IPS DF 6.9 (cell line): ENCODE data around the gene ABCA4.

Experiments used
- DNase-seq: peaks from one replicate; pipeline ENCODE4 v3.0.0-alpha.2; 2013; ENCODE audit warnings: low read depth, low spot score
- H3K27ac ChIP-seq: one replicate; pipeline ENCODE4 v1.5.1; 2013; ENCODE audit warnings: low read length, control low read depth
- H3K27me3 ChIP-seq: 2 replicates; pipeline ENCODE4 v1.6.1; 2013; ENCODE audit warnings: mild to moderate bottlenecking, low read length; ENCODE audit not compliant: control insufficient read depth, insufficient read depth
- H3K36me3 ChIP-seq: 2 replicates; pipeline ENCODE4 v1.6.1; 2013; ENCODE audit warnings: low read length; ENCODE audit not compliant: control insufficient read depth, insufficient read depth
- H3K4me1 ChIP-seq: 2 replicates; pipeline ENCODE4 v1.6.1; 2013; ENCODE audit warnings: low read length; ENCODE audit not compliant: control insufficient read depth, insufficient read depth
- H3K4me3 ChIP-seq: 2 replicates; pipeline ENCODE4 v1.5.1; 2013; ENCODE audit warnings: mild to moderate bottlenecking, low read length
- H3K9me3 ChIP-seq: 2 replicates; pipeline ENCODE4 v1.6.1; 2013; ENCODE audit warnings: low read length, inconsistent platforms; ENCODE audit not compliant: control insufficient read depth, insufficient read depth
- WGBS: extraction: QIAGEN DNeasy Blood & Tissue Kit; methylation state at CpG from one replicate; pipeline ENCODE4 v1.1.7; 2013; ENCODE audit warnings: mixed read lengths, missing lambda C conversion rate; ENCODE audit not compliant: insufficient read length, insufficient coverage; 5-methylcytosine and 5-hydroxymethylcytosine counted together

The ABCA4 gene

GRCh38 chr1:94095744-94096469 lies 25.0 kb downstream of the ABCA4 start:
- Histone ChIP-seq H3K27me3 (no peaks in the 10 kb centered on the region), H3K9me3 (no peaks in the 10 kb centered on the region), H3K4me1 (peaks cover 2% of the 10 kb centered on the region; the same call in 1 of the 2 replicates), H3K27ac (no peak overlapping the region), H3K36me3 (no peaks in the 10 kb centered on the region), H3K4me3 (no peak overlapping the region)
- WGBS = no CpG with 5 or more reads among the region's 14 CpGs
- DNase-seq = no peak

- no peaks in the 10 kb centered on the region for H3K36me3 ChIP-seq
- peaks cover 2% of the 10 kb centered on the region for H3K4me1 ChIP-seq
- no peaks in the 10 kb centered on the region for H3K27me3 ChIP-seq
- H3K4me3 ChIP-seq = no peak overlapping the region
- no peaks in the 10 kb centered on the region for H3K9me3 ChIP-seq
- no peak overlapping the region for H3K27ac ChIP-seq
- 100% methylated on average over 4 of the region's 21 CpGs for WGBS
- no peak for DNase-seq
Measured at GRCh38 chr1:94095112-94095637, 25.8 kb downstream of the ABCA4 start.

- Histone ChIP-seq H3K4me1 (peaks cover 2% of the 10 kb centered on the region), H3K9me3 (no peaks in the 10 kb centered on the region), H3K27me3 (no peaks in the 10 kb centered on the region), H3K4me3 (no peak overlapping the region), H3K36me3 (no peaks in the 10 kb centered on the region), H3K27ac (no peak overlapping the region)
- 100% methylated on average over 4 of the region's 14 CpGs for WGBS
- DNase-seq = no peak
Measured at GRCh38 chr1:94094469-94095111, 26.4 kb downstream of the ABCA4 start.

GRCh38 chr1:94093996-94094395 lies 27.0 kb downstream of the ABCA4 start:
- no peak overlapping the region for H3K27ac ChIP-seq
- WGBS = no CpG with 5 or more reads among the region's 6 CpGs
- no peak for DNase-seq
- H3K4me1 ChIP-seq = peaks cover 2% of the 10 kb centered on the region
- no peaks in the 10 kb centered on the region for H3K36me3 ChIP-seq
- H3K4me3 ChIP-seq = no peak overlapping the region
- H3K27me3 ChIP-seq = no peaks in the 10 kb centered on the region
- no peaks in the 10 kb centered on the region for H3K9me3 ChIP-seq

GRCh38 chr1:94093396-94093795 lies 27.6 kb downstream of the ABCA4 start:
- Histone ChIP-seq H3K27me3 (no peaks in the 10 kb centered on the region), H3K9me3 (no peaks in the 10 kb centered on the region), H3K4me1 (peaks cover 2% of the 10 kb centered on the region), H3K27ac (no peak overlapping the region), H3K36me3 (no peaks in the 10 kb centered on the region), H3K4me3 (no peak overlapping the region)
- no CpG with 5 or more reads among the region's 4 CpGs for WGBS
- no peak for DNase-seq

GRCh38 chr1:94092210-94092613 lies 28.7 kb downstream of the ABCA4 start:
- no peak for DNase-seq
- WGBS = no CpG with 5 or more reads among the region's 4 CpGs
- Histone ChIP-seq H3K27ac (no peak overlapping the region), H3K4me3 (no peak overlapping the region), H3K36me3 (no peaks in the 10 kb centered on the region), H3K9me3 (no peaks in the 10 kb centered on the region), H3K27me3 (no peaks in the 10 kb centered on the region), H3K4me1 (peaks cover 2% of the 10 kb centered on the region)

- Histone ChIP-seq H3K9me3 (no peaks in the 10 kb centered on the region), H3K4me1 (peaks cover 2% of the 10 kb centered on the region), H3K27me3 (no peaks in the 10 kb centered on the region), H3K4me3 (no peak overlapping the region), H3K36me3 (no peaks in the 10 kb centered on the region), H3K27ac (no peak overlapping the region)
- WGBS = no CpG with 5 or more reads among the region's 3 CpGs
- no peak for DNase-seq
Measured at GRCh38 chr1:94090761-94091160, 30.2 kb downstream of the ABCA4 start.

- WGBS = no CpG with 5 or more reads among the region's 2 CpGs
- H3K9me3 ChIP-seq = no peaks in the 10 kb centered on the region
- H3K27me3 ChIP-seq = no peaks in the 10 kb centered on the region
- no peaks in the 10 kb centered on the region; the same call in 1 of the 2 replicates for H3K4me1 ChIP-seq
- no peak overlapping the region for H3K27ac ChIP-seq
- H3K4me3 ChIP-seq = no peak overlapping the region
- no peak for DNase-seq
- no peaks in the 10 kb centered on the region for H3K36me3 ChIP-seq
Measured at GRCh38 chr1:94087193-94087592, 33.8 kb downstream of the ABCA4 start.

- no peak overlapping the region for H3K4me3 ChIP-seq
Measured at GRCh38 chr1:94084547-94084946, 36.4 kb downstream of the ABCA4 start.

GRCh38 chr1:94084085-94084484 lies 36.9 kb downstream of the ABCA4 start:
- Histone ChIP-seq H3K4me1 (no peaks in the 10 kb centered on the region), H3K9me3 (no peaks in the 10 kb centered on the region), H3K27ac (no peak overlapping the region), H3K27me3 (no peaks in the 10 kb centered on the region), H3K4me3 (no peak overlapping the region), H3K36me3 (no peaks in the 10 kb centered on the region)
- no peak for DNase-seq

More at GRCh38 chr1:94084547-94084946, 36.4 kb downstream of the ABCA4 start:
- Histone ChIP-seq H3K9me3 (no peaks in the 10 kb centered on the region), H3K27me3 (no peaks in the 10 kb centered on the region), H3K27ac (no peak overlapping the region), H3K4me1 (no peaks in the 10 kb centered on the region), H3K36me3 (no peaks in the 10 kb centered on the region)
- no peak for DNase-seq
- no CpG with 5 or more reads among the region's 6 CpGs for WGBS
